AG10803 (cell line): ENCODE measurements around the gene CCNI.

Source experiments
- DNase-seq: peaks from one replicate; pipeline ENCODE4 v3.0.0; 2010; ENCODE audit warnings: low read depth
- H3K4me3 ChIP-seq: 2 replicates; pipeline ENCODE4 v1.5.1; 2011; ENCODE audit warnings: mild to moderate bottlenecking, low read length, control low read depth
- CTCF ChIP-seq: conservative IDR thresholded peaks from 2 replicates; pipeline ENCODE4 v1.5.1; 2011; ENCODE audit warnings: mild to moderate bottlenecking, low read length, control low read depth, inconsistent platforms

The CCNI gene

GRCh38 chr4:77050962-77051361 is 24.8 kb downstream of the CCNI start:
- TF ChIP-seq CTCF, result no peak
- H3K4me3 ChIP-seq, result no peak overlapping the region

GRCh38 chr4:77047037-77047436 is 28.8 kb downstream of the CCNI start:
- no peak for DNase-seq

More at GRCh38 chr4:77050962-77051361, 24.8 kb downstream of the CCNI start:
- DNase-seq, result peak; percentile 54

GRCh38 chr4:77045490-77045889 is 30.3 kb downstream of the CCNI start:
- TF ChIP-seq CTCF, result peak; percentile 40
- no peak for DNase-seq
- no peak overlapping the region for H3K4me3 ChIP-seq

More at GRCh38 chr4:77047037-77047436, 28.8 kb downstream of the CCNI start:
- no peak overlapping the region for H3K4me3 ChIP-seq
- TF ChIP-seq CTCF, result peak; percentile 54

- DNase-seq, result peak; percentile 70
Observed at GRCh38 chr4:77044461-77045150, 31.2 kb downstream of the CCNI start.

GRCh38 chr4:77043507-77044136 is 32.2 kb downstream of the CCNI start:
- TF ChIP-seq CTCF, result no peak
- DNase-seq, result peak; percentile 81
- no peak overlapping the region for H3K4me3 ChIP-seq

More at GRCh38 chr4:77044461-77045150, 31.2 kb downstream of the CCNI start:
- peak; percentile 64 for TF ChIP-seq CTCF
- no peak overlapping the region for H3K4me3 ChIP-seq

- DNase-seq, result no peak
- H3K4me3 ChIP-seq, result no peak overlapping the region
- TF ChIP-seq CTCF, result no peak
Observed at GRCh38 chr4:77040854-77041725, 34.7 kb downstream of the CCNI start.
